Activated B cell treated with CpG ODN at 0.5 μM for 24 hours (primary cell): ENCODE results near the gene KLHL1. TPM values are rescaled to one million over a fixed set of nuclear protein-coding genes. Genes with fewer than 3 reads are reported as not detected.

Experiments
- ATAC-seq: fragments of 200-7000 bp; cut with Tn5 transposase; one replicate; pipeline ENCODE4 v1.10.0; 2021; ENCODE audit warnings: low read depth, mild to moderate bottlenecking, moderate library complexity
- CTCF ChIA-PET: fragments of 350-600 bp; sonication (Branson Sonifier 250); formaldehyde crosslinking; loops from one replicate; lab custom pipeline; 2021; ENCODE audit warnings: antibody characterized with exemption; lab: Charles Lee
- POLR2A ChIA-PET: fragments of 350-600 bp; sonication (Branson Sonifier 250); formaldehyde crosslinking; loops from one replicate; lab custom pipeline; 2021; ENCODE audit warnings: antibody characterized with exemption; lab: Charles Lee
- DNase-seq: peaks from one replicate; pipeline ENCODE4 v3.0.0; 2022
- H3K27ac Mint-ChIP-seq: one replicate; pipeline ENCODE4 v1.8.0; 2020; ENCODE audit warnings: mixed read lengths
- H3K27me3 Mint-ChIP-seq: one replicate; pipeline ENCODE4 v1.8.0; 2021; ENCODE audit warnings: mixed read lengths
- H3K36me3 Mint-ChIP-seq: one replicate; pipeline ENCODE4 v1.8.0; 2021; ENCODE audit warnings: low read depth, mixed read lengths
- H3K4me1 Mint-ChIP-seq: one replicate; pipeline ENCODE4 v1.8.0; 2021; ENCODE audit warnings: mixed read lengths
- H3K4me3 Mint-ChIP-seq: one replicate; pipeline ENCODE4 v1.8.0; 2020; ENCODE audit warnings: mild to moderate bottlenecking, mixed read lengths
- H3K9me3 Mint-ChIP-seq: one replicate; pipeline ENCODE4 v1.8.0; 2020; ENCODE audit warnings: mixed read lengths
- CTCF ChIP-seq: fragments of 200-600 bp; IDR thresholded peaks from one replicate; pipeline ENCODE4 v1.8.0; 2022; ENCODE audit warnings: antibody characterized with exemption, mild to moderate bottlenecking
- intact Hi-C: fragments of 100-400 bp; cut with micrococcal nuclease; formaldehyde crosslinking; loops from one replicate; pipeline ENCODE4 v1.15.1; 2024
- total RNA-seq: library from RNA; stranded (reverse); gene quantifications from 2 replicates; pipeline ENCODE4 v1.2.3, GENCODE V29; 2022

KLHL1 gene
- total RNA-seq, 1 donor from 2014 or later, result not detected

DNA sequence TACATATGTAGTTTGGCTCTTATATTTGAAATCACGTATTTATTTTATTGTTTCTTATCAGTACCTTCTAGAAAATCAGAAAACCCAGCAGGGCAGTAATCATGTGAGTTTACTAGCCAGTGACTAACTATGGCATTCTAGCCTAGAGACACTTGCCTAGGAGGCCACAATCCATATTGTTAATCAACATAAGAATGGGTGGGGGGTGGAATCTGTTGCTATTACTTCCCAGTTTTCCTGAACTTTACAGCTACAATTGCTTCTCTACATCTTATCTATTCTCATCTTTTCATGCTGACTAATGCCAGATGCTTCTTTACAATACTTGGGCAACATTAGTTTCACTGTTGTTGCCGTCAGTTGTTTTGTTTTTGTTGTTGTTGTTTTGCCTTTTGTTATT lies 19.3 kb downstream of the KLHL1 start:
- ATAC-seq (no peak), DNase-seq (no peak)
- intact Hi-C loops, result no loop called here
- ChIA-PET CTCF (no interaction called here), POLR2A (no interaction called here)
- Mint-ChIP-seq H3K4me3 (no peak overlapping the region), H3K27ac (no peak overlapping the region), H3K36me3 (no peaks in the 10 kb centered on the region), H3K9me3 (peaks cover 11% of the 10 kb centered on the region), H3K4me1 (no peaks in the 10 kb centered on the region), H3K27me3 (no peaks in the 10 kb centered on the region)
- TF ChIP-seq CTCF, result no peak

GRCh38 chr13:70087247-70087646 lies 21.0 kb downstream of the KLHL1 start:
- no peak for TF ChIP-seq CTCF
- DNase-seq (no peak), ATAC-seq (no peak)
- no peaks in the 10 kb centered on the region for H3K36me3 Mint-ChIP-seq
- no peaks in the 10 kb centered on the region for H3K27me3 Mint-ChIP-seq
- H3K9me3 Mint-ChIP-seq, result peaks cover 9% of the 10 kb centered on the region
- H3K27ac Mint-ChIP-seq, result no peak overlapping the region
- intact Hi-C loops, result no loop called here
- no peaks in the 10 kb centered on the region for H3K4me1 Mint-ChIP-seq
- H3K4me3 Mint-ChIP-seq, result no peak overlapping the region
- ChIA-PET POLR2A (no interaction called here), CTCF (no interaction called here)

DNA sequence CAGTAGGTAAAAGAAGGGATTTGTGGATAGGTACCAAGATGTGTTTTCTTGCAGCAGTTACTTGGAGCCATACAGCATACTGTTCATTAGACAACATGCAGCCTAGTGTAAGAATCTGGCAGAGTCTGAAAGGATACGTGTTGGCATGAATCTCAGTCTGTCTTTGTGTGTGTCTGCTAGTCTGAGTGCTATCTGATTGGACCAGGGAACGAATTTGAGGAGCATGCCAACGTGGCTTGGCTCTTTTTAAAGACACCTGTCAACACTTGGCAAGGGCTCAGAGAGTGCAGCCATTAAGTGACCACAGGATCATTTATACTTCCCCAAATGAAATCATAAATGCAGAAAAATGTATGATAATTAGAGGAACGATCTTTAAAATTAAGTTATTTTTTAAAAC lies 28.2 kb downstream of the KLHL1 start:
- TF ChIP-seq CTCF, result no peak
- H3K27me3 Mint-ChIP-seq, result no peaks in the 10 kb centered on the region
- DNase-seq (no peak), ATAC-seq (no peak)
- intact Hi-C loops, result no loop called here
- H3K9me3 Mint-ChIP-seq, result peaks cover 13% of the 10 kb centered on the region
- CTCF ChIA-PET, result no interaction called here
- H3K4me3 Mint-ChIP-seq, result no peak overlapping the region
- no peak overlapping the region for H3K27ac Mint-ChIP-seq
- POLR2A ChIA-PET, result no interaction called here
- no peaks in the 10 kb centered on the region for H3K36me3 Mint-ChIP-seq
- no peaks in the 10 kb centered on the region for H3K4me1 Mint-ChIP-seq

DNA sequence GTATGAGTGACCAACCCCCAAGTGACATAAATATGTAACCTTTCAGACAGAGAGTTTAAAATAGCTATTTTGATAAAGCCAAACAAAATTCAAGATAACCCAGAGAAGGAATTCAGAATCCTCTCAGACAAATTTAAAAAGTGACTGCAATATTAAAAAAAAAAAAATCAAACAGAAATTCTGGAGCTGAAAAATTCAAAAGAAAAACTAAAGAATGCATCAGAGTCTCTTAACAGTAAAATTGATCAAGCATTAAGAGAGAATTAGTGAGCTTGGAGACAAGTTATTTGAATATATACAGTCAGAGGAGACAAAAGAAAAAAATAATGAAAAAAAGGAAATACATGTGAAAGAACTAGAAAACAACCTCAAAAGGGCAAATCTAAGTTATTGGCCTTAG lies 53.7 kb downstream of the KLHL1 start:
- ChIA-PET CTCF (no interaction called here), POLR2A (no interaction called here)
- no peak overlapping the region for H3K4me3 Mint-ChIP-seq
- H3K4me1 Mint-ChIP-seq, result no peaks in the 10 kb centered on the region
- ATAC-seq (no peak), DNase-seq (no peak)
- H3K27ac Mint-ChIP-seq, result no peak overlapping the region
- intact Hi-C loops, result no loop called here
- no peaks in the 10 kb centered on the region for H3K36me3 Mint-ChIP-seq
- peaks cover 21% of the 10 kb centered on the region for H3K9me3 Mint-ChIP-seq
- TF ChIP-seq CTCF, result no peak
- no peaks in the 10 kb centered on the region for H3K27me3 Mint-ChIP-seq

DNA sequence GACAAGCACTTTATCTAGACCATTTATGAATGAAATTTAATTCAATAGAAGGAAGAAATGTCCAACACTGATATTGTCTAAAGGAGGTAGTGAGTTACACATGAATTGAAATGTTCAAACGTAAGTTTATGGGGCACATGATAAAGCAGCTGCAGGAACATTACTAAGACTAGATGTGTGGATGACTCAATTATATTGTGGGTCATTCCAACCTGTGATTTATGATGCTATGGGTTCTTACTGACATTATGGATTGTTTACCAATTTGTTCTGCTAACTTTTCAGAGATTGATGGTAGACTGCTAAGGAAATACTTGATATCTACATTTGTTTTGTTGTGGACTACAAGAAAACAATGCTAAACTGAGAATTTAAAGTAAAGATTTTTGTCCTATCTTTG lies 56.7 kb downstream of the KLHL1 start:
- Mint-ChIP-seq H3K27me3 (no peaks in the 10 kb centered on the region), H3K4me3 (no peak overlapping the region), H3K27ac (no peak overlapping the region), H3K36me3 (no peaks in the 10 kb centered on the region), H3K4me1 (no peaks in the 10 kb centered on the region), H3K9me3 (peaks cover 18% of the 10 kb centered on the region)
- ChIA-PET CTCF (no interaction called here), POLR2A (no interaction called here)
- intact Hi-C loops, result no loop called here
- ATAC-seq (no peak), DNase-seq (no peak)
- TF ChIP-seq CTCF, result no peak
